Epithelial cell of esophagus (primary cell): ENCODE data around the gene APOB.

Experiments used
- DNase-seq: peaks from one replicate; pipeline ENCODE4 v3.0.0; 2010; ENCODE audit warnings: low read depth
- H3K4me3 ChIP-seq: 2 replicates; pipeline ENCODE4 v1.5.1; 2011; ENCODE audit warnings: mild to moderate bottlenecking, low read length, control low read depth
- TF ChIP-seq, protein P1 (sequence below): IDR thresholded peaks from 2 replicates; pipeline ENCODE4 v1.5.1; 2011; ENCODE audit warnings: low read depth, mild to moderate bottlenecking, low read length, control low read depth, inconsistent platforms; ENCODE audit not compliant: insufficient read depth; ENCODE audit errors: missing control alignments

Gene APOB

GRCh38 chr2:21001988-21002813, 41.7 kb downstream of the APOB start:
- DNase-seq: no peak
- H3K4me3 ChIP-seq: no peak overlapping the region
- TF ChIP-seq, protein P1, sequence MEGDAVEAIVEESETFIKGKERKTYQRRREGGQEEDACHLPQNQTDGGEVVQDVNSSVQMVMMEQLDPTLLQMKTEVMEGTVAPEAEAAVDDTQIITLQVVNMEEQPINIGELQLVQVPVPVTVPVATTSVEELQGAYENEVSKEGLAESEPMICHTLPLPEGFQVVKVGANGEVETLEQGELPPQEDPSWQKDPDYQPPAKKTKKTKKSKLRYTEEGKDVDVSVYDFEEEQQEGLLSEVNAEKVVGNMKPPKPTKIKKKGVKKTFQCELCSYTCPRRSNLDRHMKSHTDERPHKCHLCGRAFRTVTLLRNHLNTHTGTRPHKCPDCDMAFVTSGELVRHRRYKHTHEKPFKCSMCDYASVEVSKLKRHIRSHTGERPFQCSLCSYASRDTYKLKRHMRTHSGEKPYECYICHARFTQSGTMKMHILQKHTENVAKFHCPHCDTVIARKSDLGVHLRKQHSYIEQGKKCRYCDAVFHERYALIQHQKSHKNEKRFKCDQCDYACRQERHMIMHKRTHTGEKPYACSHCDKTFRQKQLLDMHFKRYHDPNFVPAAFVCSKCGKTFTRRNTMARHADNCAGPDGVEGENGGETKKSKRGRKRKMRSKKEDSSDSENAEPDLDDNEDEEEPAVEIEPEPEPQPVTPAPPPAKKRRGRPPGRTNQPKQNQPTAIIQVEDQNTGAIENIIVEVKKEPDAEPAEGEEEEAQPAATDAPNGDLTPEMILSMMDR: no peak

DNA sequence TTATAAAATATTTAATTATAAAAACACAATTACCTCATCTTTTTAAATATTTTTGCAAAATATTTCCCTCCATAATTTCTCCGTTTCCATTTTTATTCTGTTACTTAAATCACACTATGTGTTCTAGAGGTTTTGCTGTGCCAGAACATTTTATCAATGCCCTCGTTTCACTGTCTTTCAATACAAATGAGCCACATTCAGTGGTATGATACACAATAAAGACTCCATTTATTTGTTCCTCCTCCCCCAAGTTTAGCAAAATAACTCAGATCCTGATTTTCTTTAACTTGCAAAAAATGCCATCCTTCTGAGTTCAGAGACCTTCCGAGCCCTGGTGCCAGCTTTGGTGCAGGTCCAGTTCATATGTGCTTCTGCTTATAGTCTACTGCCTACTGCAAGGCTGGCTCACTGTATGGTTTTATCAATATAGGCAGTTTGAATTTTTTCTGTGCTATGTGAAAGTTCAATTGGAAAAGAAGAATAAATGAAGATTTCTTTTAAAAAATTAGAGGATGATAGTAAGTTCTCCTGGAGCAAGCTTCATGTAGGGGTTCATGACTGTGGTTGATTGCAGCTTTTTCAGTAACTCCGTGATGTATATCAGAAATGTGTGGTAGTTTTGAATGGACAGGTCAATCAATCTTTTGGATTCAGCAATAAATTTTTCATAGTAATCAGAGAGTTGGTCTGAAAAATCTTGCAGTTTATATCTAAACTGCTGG, 42.5 kb downstream of the APOB start:
- TF ChIP-seq, protein P1: no peak
- no peak for DNase-seq
- H3K4me3 ChIP-seq: no peak overlapping the region

DNA sequence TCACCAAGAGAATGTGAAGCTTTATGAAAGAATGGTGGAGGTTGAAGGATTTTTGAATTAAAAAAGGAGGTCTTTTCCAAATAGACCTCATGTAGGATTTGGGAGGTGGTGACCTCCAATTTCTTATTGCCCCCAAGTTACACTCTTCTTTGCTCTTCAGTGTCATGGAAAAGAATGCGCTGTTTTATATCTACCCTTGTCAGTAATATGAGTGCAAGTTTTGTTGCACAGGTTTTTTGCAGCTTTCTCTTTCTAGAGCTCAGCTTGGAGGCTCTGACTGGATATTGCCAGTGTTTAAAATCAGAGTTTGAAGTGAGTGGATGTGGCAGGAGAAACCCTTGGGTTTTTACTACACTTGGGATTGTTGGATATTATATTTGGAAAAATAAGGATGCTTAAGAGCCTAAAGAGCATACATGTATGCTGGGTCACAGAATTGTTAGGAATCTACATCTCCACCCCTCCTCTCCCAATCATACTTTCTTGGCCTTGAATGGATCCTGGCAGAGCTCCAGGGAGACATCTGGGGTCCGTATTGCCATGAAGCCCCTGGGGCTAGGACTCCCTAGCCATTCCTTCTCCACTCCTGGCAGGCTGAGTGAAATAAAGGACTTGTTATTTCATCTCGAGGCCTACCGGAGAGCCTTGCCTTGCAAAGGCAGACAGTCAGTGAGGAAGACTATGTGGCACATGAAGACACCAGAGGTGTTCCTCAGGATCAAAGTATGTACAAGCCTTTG, 43.8 kb downstream of the APOB start:
- no peak overlapping the region for H3K4me3 ChIP-seq
- DNase-seq: no peak
- TF ChIP-seq, protein P1: no peak

DNA sequence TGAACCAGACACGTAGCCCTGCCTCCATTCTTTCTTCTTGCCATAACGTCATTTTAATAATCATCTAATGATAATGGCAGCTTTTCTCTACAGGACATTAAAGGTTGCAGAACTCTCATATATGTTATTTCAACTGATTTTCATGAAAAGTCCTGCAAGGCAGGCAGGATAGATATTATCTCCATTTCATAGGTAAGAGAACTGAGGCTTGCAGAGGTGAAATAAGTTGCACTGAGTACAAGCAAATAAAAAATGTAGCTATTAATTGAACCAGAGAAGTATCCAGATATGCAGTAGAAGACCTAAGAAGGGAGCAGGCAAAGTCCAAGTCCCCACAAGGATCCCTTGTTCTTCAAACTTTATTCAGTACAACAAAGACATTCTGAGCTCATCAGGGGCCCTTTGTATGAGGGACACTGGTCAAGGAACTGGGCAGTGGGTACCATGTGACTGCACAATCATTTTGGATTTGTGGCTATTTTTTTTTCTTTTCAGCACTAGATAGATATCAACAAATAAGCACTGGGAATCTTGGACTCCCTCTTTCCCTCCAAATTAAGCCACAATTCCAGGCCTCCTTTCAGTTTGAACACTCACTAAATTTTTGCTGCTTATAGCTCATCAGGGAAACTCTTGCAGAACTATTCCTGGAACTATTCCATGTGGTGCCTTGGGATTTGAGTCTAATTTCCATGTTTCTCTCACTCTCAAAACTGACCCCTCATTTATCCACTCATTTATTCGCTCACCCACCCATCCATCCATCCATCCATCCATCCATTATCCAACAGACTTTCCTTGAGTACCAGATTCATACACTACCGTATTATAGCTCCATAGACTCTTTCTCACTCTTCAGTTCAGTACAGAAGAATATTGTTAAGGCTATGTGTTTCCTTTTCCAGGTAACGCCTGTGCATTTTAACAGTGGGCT, 44.6 kb downstream of the APOB start:
- DNase-seq: no peak
- TF ChIP-seq, protein P1: no peak
- no peak overlapping the region for H3K4me3 ChIP-seq

- H3K4me3 ChIP-seq: no peak overlapping the region
- TF ChIP-seq, protein P1: no peak
- DNase-seq: no peak
Measured at GRCh38 chr2:20997953-20998722, 45.7 kb downstream of the APOB start.

- no peak overlapping the region for H3K4me3 ChIP-seq
- DNase-seq: peak; percentile 17
- TF ChIP-seq, protein P1: no peak
Measured at GRCh38 chr2:20994130-20994529, 49.7 kb downstream of the APOB start.
